ENCODE results near the gene KIF7.
"Not testable (repeated sequence)": the region's sequence is repeated elsewhere in the genome, so short reads cannot be mapped to it uniquely, and the experiment has no call there.

The KIF7 gene

GRCh38 chr15:89654847-89655805 is at the start of gene KIF7:
TSS of gene KIF7 (minus strand) at chr15:89655467. CDS start at chr15:89652930, 2,537 bp downstream.
- DNase-seq: peak; percentile 12

GRCh38 chr15:89704411-89704810 is 49.1 kb upstream of the KIF7 start:
- no peak for DNase-seq

- no peak for DNase-seq
Measured at GRCh38 chr15:89695198-89695597, 39.9 kb upstream of the KIF7 start.

GRCh38 chr15:89693696-89694095 is 38.4 kb upstream of the KIF7 start:
- no peak for DNase-seq

- DNase-seq: no peak
Measured at GRCh38 chr15:89693091-89693490, 37.8 kb upstream of the KIF7 start.

- peak; percentile 71 for DNase-seq
Measured at GRCh38 chr15:89690276-89691218, 35.3 kb upstream of the KIF7 start, which contains the start of the genes PEX11A and WDR93. TSS of gene PEX11A (minus strand) at chr15:89690754. CDS start at chr15:89690632, 122 bp downstream. TSS of gene WDR93 (plus strand) at chr15:89690811. CDS start at chr15:89701747, 10,936 bp downstream.

GRCh38 chr15:89689930-89690275 is 34.6 kb upstream of the KIF7 start:
- not testable (repeated sequence) for DNase-seq

GRCh38 chr15:89686522-89686921 is 31.3 kb upstream of the KIF7 start:
- no peak for DNase-seq

GRCh38 chr15:89685995-89686394 is 30.7 kb upstream of the KIF7 start:
- DNase-seq: no peak

- no peak for DNase-seq
Measured at GRCh38 chr15:89681146-89681545, 25.9 kb upstream of the KIF7 start.

- DNase-seq: peak; percentile 8
Measured at GRCh38 chr15:89680282-89680873, 25.1 kb upstream of the KIF7 start.

- DNase-seq: no peak
Measured at GRCh38 chr15:89679212-89679611, 23.9 kb upstream of the KIF7 start, which contains the start of gene PLIN1. TSS of gene PLIN1 (minus strand) at chr15:89679367. CDS start at chr15:89677489, 1,878 bp downstream.

GRCh38 chr15:89677381-89677780 is 22.1 kb upstream of the KIF7 start:
- no peak for DNase-seq

- DNase-seq: no peak
Measured at GRCh38 chr15:89675606-89676005, 20.3 kb upstream of the KIF7 start.

GRCh38 chr15:89674526-89674925 is 19.3 kb upstream of the KIF7 start:
- no peak for DNase-seq

- peak; percentile 1 for DNase-seq
Measured at GRCh38 chr15:89673165-89673512, 17.9 kb upstream of the KIF7 start.

- no peak for DNase-seq
Measured at GRCh38 chr15:89672221-89673164, 17.2 kb upstream of the KIF7 start.

GRCh38 chr15:89671687-89672086 is 16.4 kb upstream of the KIF7 start:
- no peak for DNase-seq

GRCh38 chr15:89670971-89671560 is 15.8 kb upstream of the KIF7 start:
- no peak for DNase-seq

GRCh38 chr15:89669941-89670340 is 14.7 kb upstream of the KIF7 start:
- no peak for DNase-seq

GRCh38 chr15:89669309-89669865 is 14.1 kb upstream of the KIF7 start:
- no peak for DNase-seq
